ENCODE measurements around the gene GGA1.
"Not testable (repeated sequence)": the region's sequence is repeated elsewhere in the genome, so short reads cannot be mapped to it uniquely, and the experiment has no call there.

The GGA1 gene

GRCh38 chr22:37570661-37570976 is 38.0 kb upstream of the GGA1 start:
- no peak for DNase-seq

DNA sequence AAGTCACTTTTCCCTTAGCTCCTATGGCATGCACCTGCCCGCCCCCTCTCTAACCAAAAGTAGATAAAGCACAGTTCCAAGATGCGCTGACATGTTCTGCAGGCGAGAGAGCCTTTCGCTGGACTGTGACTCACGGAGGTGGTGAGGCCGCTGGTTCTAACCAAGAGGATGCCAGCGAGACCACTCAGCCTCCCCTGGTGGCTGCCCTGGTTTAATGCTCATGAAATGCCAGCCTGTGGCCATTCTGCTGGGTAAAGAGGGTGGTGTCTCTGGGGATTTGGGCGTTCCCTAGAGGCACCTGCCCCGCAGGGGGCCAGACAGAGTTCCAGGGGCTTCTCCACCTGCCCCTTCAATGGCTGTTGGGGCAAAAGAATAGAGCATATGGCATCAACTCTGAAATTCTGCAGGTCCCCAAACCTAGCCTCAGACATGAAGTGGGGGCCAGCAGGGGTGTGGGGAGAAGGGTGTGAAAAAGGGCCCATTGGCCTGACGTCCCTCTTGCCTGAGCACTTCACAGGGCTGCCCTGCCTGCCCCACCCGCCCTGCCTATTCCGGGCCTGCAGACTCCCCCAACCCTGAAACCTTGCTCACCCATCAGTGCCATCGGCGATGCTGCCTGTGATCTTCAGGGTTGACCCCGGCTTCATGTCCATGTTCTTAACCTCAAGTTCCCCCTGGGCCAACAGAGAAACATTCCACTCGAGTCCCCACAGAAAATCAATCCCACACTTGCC is 37.2 kb upstream of the GGA1 start:
- peak in 1 of 56 donors; percentile 14 for DNase-seq

DNA sequence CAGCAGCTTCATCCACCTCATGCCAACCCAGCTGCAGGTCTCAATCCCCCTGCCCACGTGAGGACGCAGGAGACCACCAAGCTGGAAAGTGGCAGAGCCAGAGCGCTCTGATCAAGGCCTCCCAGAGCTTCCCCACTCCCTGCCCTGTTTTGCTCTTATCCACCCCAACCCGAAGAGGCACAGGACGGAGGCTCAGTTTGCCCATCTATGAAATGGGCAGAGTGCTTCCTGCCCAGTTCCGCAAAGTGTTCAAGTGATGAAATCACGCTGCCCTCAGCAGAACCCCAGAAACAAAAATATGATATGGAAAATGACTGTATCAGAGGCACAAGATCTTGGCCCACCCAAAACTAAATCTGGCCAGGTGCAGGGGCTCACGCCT is 36.7 kb upstream of the GGA1 start:
- DNase-seq, result no peak

- DNase-seq, result no peak
These were observed 33.1 kb upstream of the GGA1 start for GRCh38 chr22:37575490-37576003.

DNA sequence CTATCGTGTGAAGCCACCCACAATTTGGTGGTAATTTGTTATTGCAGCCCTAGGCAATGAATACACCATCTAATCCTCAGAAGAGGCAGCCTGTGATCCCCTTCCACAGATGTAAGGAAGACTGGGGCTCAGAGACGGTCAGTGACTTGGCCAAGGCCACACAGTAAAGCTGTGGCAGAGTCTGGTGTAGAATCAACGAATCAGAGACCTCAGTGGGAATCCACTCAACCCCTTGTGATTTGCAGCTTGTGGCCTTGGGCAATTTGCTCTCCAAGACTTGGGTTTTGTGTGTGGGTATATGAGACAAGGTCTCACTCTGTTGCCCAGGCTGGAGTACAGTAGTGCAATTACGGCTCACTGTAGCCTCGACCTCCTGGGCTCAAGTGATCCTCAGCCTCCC is 30.6 kb upstream of the GGA1 start:
- no peak for DNase-seq

GRCh38 chr22:37581504-37581903 is 27.1 kb upstream of the GGA1 start:
- peak in 35 of 56 donors; percentile 4 to 81 (median 40) for DNase-seq

GRCh38 chr22:37582526-37582925 is 26.1 kb upstream of the GGA1 start:
- DNase-seq, result no peak

GRCh38 chr22:37588546-37589215 is 20.0 kb upstream of the GGA1 start:
- DNase-seq, result no peak

GRCh38 chr22:37589636-37590035 is 19.0 kb upstream of the GGA1 start:
- no peak for DNase-seq

GRCh38 chr22:37591081-37591480 is 17.6 kb upstream of the GGA1 start:
- DNase-seq, result not testable (repeated sequence)

- no peak for DNase-seq
These were observed 16.7 kb upstream of the GGA1 start for GRCh38 chr22:37591823-37592404.

DNA sequence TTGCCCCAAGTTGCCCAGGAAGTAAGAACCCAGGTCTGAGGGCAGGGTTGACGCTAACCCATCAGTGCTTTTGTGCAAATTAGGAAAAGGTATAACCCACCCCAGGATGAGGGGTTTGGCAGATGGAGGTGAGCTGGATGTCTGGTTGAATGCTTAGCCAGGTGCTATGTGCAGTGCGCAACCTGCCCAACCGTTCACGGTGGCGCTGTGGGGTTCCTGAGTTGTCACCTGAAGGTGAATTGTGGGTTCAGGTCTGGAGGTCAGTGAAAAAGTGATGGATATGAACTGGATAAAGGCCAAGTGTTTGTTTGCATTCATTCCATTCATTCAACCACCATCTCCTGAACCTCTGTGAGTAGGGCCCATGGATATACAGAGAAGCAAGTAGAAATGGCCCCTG is 14.4 kb upstream of the GGA1 start:
- DNase-seq, result no peak

GRCh38 chr22:37599153-37599552 is 9.5 kb upstream of the GGA1 start:
- peak in 1 of 56 donors; percentile 9 for DNase-seq

DNA sequence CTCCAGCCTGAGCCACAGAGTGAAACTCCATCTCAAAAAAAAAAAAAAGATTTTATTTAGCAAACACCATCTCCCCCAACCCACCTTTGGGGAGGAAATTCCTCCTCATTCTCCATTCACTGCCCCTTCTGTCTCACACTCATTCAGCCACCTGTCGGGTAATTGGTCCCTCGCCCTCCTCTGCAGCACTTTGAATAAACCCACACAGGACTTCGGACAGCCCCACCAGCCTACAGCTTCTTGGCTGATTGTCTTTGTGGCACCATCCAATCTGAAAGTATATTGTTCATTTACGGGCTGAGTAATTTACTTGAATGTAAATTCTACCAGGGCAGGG is 7.5 kb upstream of the GGA1 start:
- DNase-seq, result no peak

DNA sequence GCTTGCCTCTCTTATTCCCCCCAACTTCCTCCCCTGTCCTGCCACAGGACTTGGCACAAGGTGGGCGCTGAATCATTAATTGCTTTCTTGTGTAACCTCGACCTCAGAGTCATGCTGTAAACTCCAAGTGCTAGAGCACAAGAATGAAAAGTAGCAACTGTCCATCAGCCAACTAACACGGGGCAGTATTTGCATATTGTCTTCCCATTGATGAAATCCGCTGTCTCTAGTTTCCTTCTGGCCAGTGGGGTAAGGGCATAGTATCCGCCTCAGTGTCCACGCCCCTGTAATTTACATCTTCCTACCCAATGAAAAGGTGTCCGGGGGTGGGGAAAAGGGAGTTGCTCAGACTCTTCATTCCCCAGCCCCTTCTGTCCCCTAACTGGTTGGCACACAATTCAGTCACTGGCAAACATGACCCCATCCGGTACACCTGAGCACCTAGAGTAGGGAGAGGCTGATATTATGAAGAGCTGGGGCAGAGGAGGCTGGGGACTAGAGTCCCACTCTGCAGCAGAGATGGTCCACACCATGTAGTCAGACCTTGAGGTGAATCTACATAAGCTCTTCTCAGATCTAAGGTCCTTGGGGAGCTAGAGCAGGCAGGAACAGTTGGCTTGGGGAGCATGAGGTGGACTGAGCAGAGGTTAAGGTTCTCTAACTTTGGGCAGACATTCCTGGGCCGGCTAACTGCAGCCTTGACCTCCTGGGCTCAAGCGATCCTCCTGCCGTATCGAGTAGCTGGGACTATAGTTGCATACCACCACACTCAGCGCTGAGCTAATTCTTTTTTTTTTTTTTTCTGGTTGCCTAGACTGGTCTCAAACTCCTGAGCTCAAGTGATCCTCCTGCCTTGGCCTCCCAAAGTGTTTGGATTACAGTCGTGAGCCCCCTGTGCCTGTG is 6.8 kb upstream of the GGA1 start:
- no peak for DNase-seq

DNA sequence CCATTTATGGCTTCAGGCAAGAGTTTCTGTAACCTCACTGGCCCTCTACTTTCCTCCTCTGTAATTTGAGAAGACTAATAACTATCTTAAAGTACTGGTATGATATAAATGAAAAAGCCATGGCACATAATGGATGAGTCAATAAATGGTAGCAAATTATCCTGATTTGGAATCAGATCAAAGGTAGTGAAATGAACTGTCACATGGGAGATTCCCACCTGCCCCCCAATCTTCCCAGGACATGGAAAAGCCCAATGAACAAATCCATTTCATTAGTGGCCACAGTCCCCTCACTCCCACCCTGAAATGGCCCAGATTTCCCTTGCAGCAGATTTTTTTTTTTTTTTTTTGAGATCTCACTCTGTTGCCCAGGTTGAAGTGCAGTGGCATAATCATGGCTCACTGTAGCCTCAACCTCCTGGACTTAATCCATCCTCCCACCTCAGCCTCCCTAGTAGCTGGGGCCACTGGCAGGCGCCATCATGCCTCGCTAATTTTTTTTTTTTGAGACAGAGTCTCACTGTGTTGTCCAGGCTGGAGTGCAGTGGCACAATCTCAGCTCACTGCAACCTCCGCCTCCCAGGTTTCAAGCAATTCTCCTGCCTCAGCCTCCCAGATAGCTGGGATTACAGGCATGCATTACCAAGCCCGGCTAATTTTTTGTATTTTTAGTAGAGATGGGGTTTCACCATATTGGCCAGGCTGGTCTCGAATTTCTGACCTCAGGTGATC is 5.9 kb upstream of the GGA1 start:
- DNase-seq, result not testable (repeated sequence)

GRCh38 chr22:37604074-37604473 is 4.6 kb upstream of the GGA1 start:
- DNase-seq, result no peak

DNA sequence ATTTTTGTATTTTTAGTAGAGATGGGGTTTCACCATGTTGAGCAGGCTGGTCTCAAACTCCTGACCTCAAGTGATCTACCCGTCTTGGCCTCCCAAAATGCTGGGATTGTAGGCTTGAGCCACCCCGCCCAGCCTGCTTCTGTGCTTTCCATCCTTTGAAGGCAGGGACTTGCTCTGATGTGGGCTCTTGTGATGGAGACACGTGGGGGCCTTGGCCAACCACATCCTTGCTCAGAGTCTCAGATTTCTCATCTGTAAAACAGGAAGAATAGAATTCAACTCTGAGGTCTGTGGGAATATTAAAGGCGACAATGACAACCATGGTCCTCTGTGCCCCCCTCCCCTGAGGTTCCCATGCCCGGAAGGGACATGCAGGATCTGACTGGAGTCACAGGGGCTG is 3.8 kb upstream of the GGA1 start:
- no peak for DNase-seq

GRCh38 chr22:37607010-37607934 is 1.4 kb upstream of the GGA1 start:
- peak in 51 of 56 donors; percentile 15 to 87 (median 62) for DNase-seq

- DNase-seq, result peak in 1 of 56 donors; percentile 35
These were observed 628 bp upstream of the GGA1 start for GRCh38 chr22:37607935-37608476.
